DMS53 treated with DMSO at 0.1 percent for 48 hours (cell line): ENCODE results near the gene HLA-E.

Experiments
- DNase-seq: peaks from one replicate; lab custom pipeline; 2025; ENCODE audit not compliant: unreplicated experiment; lab: John Stamatoyannopoulos, UW

Gene HLA-E

DNA sequence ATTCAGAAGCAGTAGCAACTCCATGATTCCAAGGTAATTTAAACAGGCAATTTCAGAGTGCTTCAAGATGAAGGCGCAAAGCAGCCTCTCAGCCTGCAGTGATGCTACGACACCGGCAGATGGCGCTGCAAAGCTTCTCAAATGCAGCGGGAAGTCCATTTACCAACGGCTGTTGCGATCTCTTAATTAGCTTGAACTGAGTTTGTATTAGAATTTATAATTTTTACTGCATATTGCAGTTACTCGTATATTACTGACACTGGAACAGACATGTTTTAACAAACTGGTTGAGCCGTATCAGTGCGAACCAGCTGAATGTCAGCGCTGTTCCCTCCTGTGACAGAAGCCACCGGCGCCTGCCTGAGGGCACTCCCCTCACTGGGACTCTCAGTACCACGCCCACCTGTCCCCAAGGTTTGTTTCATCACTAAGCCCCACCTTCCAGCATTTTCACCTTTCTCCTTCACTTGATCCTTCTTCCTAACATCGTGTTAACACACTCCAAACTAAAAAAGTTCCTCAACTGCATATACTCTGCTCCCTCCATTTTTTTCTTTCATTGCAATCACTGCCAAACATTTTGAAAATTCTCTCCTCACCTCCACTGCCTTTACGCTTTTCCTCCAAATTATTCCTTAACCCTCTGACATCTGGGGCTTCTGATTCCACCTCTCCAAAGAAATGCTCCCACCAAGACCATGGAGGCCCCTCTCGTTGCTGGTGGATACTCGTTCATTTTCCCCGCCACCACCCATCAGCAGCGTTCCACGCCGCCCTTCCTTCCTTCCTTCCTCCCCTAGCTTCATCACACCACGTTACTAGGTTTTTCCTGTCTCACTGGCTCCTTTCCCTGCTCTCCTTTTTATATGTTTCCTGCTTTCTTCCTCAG lies 52.5 kb downstream of the HLA-E start:
- DNase-seq, result peak; percentile 68

DNA sequence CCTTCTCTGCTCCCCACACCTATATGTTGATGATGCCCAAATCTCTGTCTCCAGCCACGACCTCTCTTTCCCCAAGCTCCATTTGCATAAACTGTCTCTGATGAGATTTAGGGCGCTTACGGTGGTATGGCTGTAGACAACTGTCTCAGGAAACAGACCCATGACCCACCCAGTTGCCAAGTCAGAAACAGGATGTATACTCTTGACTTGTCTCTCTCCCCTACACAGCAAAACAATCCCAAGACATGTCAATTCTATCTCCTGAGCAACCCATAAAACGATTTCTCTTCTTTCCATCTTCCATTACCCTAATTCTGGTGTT lies 53.1 kb downstream of the HLA-E start:
- DNase-seq, result no peak

DNA sequence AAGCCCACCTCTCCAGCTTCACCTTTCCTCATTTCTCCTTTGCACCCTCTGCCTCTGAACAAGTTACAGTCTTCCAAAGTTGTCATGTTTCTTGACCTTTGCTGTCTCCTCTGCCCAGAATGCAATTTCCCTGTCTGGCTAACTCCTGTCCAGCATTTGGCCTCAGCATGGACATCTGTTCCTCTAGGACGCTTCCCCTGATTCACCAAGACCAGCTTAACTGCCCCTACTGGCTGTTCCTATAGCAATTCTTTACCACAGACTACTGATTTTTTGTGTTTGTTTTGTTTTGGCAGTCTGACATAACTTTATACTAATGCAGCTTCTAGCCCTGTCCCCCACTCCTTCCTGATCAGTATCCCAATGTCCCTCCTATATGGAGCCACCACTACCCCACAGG lies 53.6 kb downstream of the HLA-E start:
- no peak for DNase-seq
